NCI-H774 (cell line): ENCODE data around the gene IQCF2.
"Not testable (repeated sequence)": the region's sequence is repeated elsewhere in the genome, so short reads cannot be mapped to it uniquely, and the experiment has no call there.

Experiments
- DNase-seq: peaks from one replicate; lab custom pipeline; 2025; lab: John Stamatoyannopoulos, UW

IQCF2 gene

DNA sequence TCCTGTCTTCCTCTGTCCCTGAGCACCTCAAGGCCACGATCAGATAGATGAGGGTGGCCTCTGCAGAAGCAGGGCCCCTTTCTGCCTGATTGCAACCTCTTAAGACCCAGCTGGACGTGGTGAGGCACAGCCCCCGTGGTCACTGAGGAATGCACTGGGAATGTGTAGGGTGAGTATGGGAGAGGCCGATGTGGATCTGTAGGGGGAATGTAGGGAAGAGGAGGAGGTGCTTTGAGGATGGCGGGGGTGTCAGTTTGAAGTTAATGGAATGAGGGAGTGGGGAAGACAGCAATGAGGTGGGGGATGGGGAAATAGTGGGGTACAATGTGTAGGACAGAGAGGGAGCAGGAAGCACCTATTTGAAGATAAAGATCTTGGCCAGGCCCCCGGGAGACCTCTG is 14.8 kb downstream of the IQCF2 start:
- no peak for DNase-seq

GRCh38 chr3:51879937-51880336 is 18.5 kb downstream of the IQCF2 start:
- no peak for DNase-seq

DNA sequence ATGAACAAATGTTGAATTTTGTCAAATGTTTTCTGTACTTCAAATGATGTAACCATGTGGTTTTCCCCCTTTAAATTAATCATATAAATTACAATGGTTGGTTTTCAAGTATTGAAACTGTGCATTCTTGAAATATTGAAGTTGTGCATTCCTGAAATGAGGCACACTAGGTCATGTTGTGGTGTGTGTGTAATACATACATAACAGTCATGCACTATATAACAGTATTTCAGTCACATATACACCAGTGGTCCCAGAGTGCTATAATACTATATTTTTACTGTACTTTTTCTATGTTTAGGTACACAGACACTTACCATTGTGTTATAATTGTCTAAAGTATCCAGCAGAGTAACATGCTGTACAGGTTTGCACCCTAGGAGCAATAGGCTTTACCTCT is 25.0 kb downstream of the IQCF2 start:
- DNase-seq, result no peak

DNA sequence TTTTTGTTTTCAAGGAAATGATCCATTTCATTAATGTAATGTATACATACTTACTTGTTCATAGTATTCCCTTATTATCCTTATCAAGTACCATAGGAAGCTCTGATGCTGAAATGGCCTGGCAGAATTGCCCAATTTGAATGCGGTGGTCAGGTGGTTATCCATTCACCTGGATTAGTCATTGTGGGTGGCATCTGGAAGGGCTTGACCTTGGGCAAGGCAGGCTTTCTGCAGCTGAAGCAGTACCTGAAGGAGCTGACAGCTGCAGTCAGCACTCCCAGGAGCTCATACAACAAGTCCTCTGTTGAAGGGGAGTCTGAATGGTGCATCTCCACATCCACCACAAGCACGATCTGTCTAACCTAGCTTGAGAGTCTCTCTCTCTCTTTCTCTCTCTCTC is 26.2 kb downstream of the IQCF2 start:
- DNase-seq, result no peak

DNA sequence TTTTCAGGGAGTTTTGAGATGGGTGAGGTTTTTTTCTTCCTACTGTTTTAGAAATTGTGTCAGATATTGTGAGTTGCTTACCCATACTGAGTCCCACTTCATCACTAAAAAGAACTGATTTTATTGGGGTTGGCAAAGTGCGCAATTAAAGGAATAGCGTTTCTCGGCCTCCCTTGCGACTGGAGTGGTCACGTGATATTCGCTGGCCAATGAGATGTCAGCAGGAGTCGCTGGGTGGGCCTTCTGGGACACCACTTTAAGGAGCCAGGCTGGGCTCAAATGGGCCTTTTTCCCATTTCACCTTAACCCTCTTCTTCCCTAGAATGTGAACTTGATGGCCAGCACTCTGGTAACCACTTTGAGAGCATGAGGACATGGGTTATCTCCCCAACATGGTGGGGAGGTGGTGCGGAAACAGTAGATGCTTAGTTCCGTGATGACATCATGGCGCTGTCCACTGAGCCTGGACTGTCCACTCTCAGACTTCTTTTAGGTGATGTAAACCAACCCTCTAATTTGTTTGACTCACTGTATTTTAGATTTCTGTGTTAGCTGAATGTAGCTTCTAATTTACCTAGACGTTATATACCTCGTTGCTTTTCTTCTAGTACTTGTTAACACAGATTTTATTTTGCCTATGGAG is 27.2 kb downstream of the IQCF2 start:
- no peak for DNase-seq

- DNase-seq, result no peak
These were observed 30.0 kb downstream of the IQCF2 start for GRCh38 chr3:51891242-51892039.

- DNase-seq, result no peak
These were observed 33.0 kb downstream of the IQCF2 start for GRCh38 chr3:51894391-51894790.

DNA sequence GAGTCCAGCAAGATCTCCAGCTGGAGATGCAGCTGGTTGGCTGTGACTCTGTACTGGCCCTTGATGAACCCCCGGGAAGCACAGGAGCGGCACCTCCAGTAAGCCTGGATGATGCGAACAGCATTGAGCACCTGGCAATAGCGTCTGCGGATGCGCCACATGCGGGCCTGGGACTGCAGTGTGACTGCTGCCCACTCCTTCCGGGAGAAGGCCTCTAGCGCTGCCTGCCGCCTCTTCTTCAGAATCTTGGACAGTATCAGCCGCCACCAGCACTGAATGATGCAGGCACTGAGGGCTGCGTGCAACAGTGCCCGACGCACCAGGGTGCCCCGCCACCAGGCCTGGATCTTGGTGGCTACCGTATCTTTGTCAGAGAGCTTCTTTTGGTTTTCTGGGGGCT is 33.5 kb downstream of the IQCF2 start:
- DNase-seq, result no peak

GRCh38 chr3:51896607-51897305 is 35.3 kb downstream of the IQCF2 start:
- no peak for DNase-seq

DNA sequence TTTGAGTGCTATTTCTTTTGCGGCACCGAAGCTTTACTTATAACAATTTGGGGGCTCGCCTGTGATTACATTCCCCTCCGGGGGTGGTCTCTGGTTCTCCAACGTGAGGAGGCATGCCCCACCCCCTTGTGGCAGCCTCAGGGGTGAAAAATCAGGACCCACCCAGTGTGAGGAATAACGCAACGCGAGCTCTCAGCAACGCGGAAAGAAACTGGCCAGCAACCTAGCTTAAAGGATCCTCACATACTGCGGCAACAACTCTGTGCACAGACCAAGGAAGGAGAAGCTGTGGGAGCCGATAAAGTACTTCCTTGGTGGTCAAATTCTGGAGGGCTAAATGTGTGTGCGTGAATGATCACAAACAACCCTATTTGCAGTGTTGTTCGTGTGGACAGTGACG is 36.0 kb downstream of the IQCF2 start:
- DNase-seq, result no peak

DNA sequence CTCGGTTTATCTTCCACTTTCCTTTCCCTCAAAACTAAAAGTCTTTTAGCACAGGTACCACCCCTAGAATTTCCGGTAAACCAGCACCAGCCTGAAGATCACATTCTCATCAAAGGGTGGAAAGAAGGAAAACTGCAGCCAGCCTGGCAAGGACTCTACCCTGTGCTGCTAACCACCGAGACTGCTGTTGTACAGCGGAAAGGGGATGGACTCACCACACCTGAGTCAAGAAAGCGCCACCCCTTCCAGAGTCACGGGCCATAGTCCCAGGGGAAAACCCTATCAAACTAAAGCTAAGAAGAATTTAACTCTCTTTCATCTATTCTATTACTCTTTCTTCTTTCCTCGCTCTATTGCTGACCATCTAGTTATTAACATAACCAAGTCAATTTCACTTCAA is 38.6 kb downstream of the IQCF2 start:
- not testable (repeated sequence) for DNase-seq

DNA sequence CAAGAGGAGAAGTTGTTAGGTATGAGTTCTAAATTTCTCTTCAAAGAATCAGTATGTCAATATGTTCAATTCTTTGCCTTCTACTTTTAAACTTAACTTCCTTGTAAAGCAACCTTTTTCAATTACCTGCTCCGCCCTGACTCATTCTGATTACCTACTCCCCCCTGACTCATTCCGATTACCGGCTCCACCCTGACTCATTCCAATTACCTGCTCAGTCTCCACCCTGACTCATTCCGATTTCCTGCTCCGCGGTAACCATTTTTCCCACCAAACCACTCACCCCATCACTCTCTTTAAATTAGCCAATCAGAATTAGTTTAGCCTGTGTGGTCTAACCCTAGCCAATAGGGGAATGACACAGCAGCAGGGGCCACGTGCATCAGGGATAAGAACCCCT is 40.9 kb downstream of the IQCF2 start:
- not testable (repeated sequence) for DNase-seq

DNA sequence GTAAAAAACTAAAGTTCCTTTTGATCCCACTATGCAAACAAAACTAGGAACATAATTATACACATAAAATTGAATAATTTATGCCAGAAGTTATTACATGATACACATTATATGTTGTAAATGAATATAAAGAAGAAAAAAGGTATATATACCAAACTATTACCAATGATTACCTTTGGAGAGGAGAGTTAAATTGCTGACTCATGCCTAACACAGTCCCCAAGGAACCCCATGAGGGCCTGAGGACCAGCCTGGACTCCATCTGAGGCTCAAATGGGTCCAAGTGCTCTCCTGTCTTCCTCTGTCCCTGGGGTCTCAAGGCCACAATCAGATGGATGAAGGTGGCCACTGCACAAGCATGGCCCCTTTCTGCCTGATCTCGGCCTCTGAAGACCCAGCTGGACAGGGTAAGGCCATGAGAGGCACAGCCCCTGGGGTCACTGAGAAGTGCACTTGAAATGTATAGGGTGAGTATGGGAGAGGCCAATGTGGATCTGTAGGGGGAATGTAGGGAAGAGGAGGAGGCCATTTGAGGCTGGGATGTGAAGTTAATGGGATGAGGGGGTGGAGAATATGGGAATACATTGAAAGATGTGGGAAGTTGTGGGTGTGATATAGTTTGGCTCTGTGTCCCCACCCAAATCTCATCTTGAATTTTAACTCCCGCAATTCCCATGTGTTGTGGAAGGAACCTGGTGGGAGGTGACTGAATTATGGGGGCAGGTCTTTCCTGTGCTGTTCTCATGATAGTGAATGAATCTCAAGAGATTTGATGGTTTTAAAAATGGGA is 42.8 kb downstream of the IQCF2 start:
- no peak for DNase-seq

DNA sequence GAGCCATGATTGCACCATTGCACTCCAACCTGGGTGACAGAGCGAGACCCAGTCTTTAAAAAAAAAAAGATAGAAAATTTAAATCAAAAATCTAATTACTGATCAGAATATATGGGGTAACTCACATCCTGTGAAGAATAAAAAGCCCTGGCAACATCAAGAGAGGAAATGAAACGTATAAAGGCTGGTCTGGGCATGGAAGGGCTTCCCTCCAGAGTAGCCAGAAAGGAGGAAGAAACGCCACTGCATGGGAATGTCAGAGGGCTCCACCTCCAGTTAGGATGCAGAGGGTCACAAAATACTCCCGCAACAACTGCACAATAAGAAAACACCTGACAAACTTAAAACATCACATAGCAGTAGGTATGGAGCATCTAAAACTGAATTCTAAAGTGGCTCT is 46.6 kb downstream of the IQCF2 start:
- DNase-seq, result no peak
